Mesendoderm (in vitro differentiated cells): ENCODE data around the gene GRM7.
A peak's percentile ranks its signal among the peaks of the same experiment; 100 is the strongest.

Source experiments
- DNase-seq: peaks from one replicate; pipeline ENCODE4 v3.0.0; 2013
- H2AK5ac ChIP-seq: 2 replicates; pipeline ENCODE4 v1.6.1; 2013; ENCODE audit warnings: low read length, inconsistent platforms
- H2BK120ac ChIP-seq: 2 replicates; pipeline ENCODE4 v1.6.1; 2013; ENCODE audit warnings: low read depth, mild to moderate bottlenecking, low read length, moderate library complexity, mixed read lengths
- H2BK15ac ChIP-seq: replicated peaks from 2 replicates; pipeline ENCODE4 v1.6.1; 2013; ENCODE audit warnings: low read depth, mild to moderate bottlenecking, moderate library complexity
- H2BK5ac ChIP-seq: 2 replicates; pipeline ENCODE4 v1.6.1; 2013; ENCODE audit warnings: low read length, inconsistent platforms
- H3K18ac ChIP-seq: 2 replicates; pipeline ENCODE4 v1.6.1; 2013; ENCODE audit warnings: mild to moderate bottlenecking, low read length, mixed read lengths
- H3K23ac ChIP-seq: one replicate; pipeline ENCODE4 v1.6.1; 2013; ENCODE audit warnings: low read length
- H3K27ac ChIP-seq: 2 replicates; pipeline ENCODE4 v1.5.1; 2013; ENCODE audit warnings: low read depth, mild to moderate bottlenecking, inconsistent platforms, low read length, moderate library complexity
- H3K27me3 ChIP-seq: 2 replicates; pipeline ENCODE4 v1.6.1; 2013; ENCODE audit warnings: low read length, control low read depth, mild to moderate bottlenecking, inconsistent platforms; ENCODE audit not compliant: insufficient read depth, poor library complexity
- H3K36me3 ChIP-seq: 2 replicates; pipeline ENCODE4 v1.6.1; 2013; ENCODE audit warnings: low read length, inconsistent platforms; ENCODE audit not compliant: control insufficient read depth, insufficient read depth
- H3K4ac ChIP-seq: one replicate; pipeline ENCODE4 v1.6.1; 2013; ENCODE audit warnings: low read depth, mild to moderate bottlenecking, low read length, moderate library complexity
- H3K4me1 ChIP-seq: 2 replicates; pipeline ENCODE4 v1.6.1; 2013; ENCODE audit warnings: low read depth, low read length, inconsistent platforms; ENCODE audit not compliant: control insufficient read depth
- H3K4me2 ChIP-seq: 2 replicates; pipeline ENCODE4 v1.6.1; 2013; ENCODE audit warnings: low read length
- H3K4me3 ChIP-seq: 2 replicates; pipeline ENCODE4 v1.5.1; 2013; ENCODE audit warnings: mild to moderate bottlenecking, low read length
- H3K56ac ChIP-seq: one replicate; pipeline ENCODE4 v1.6.1; 2013; ENCODE audit warnings: low read length
- H3K79me1 ChIP-seq: 2 replicates; pipeline ENCODE4 v1.6.1; 2013; ENCODE audit warnings: low read length, inconsistent platforms
- H3K79me2 ChIP-seq: 2 replicates; pipeline ENCODE4 v1.6.1; 2013; ENCODE audit warnings: mild to moderate bottlenecking, low read length; ENCODE audit not compliant: control insufficient read depth, insufficient read depth
- H3K9ac ChIP-seq: 2 replicates; pipeline ENCODE4 v1.6.1; 2013; ENCODE audit warnings: low read length, inconsistent platforms
- H4K5ac ChIP-seq: one replicate; pipeline ENCODE4 v1.6.1; 2013; ENCODE audit warnings: low read length
- H4K8ac ChIP-seq: one replicate; pipeline ENCODE4 v1.6.1; 2013; ENCODE audit warnings: low read depth, mild to moderate bottlenecking, control low read depth, low read length, moderate library complexity
- WGBS: extraction: QIAGEN DNeasy Blood & Tissue Kit; methylation state at CpG from one replicate; pipeline ENCODE4 v1.1.7; 2013; ENCODE audit warnings: low lambda C conversion rate, missing lambda C conversion rate; ENCODE audit not compliant: insufficient coverage; ENCODE audit errors: extremely low coverage; 5-methylcytosine and 5-hydroxymethylcytosine counted together

Gene GRM7

GRCh38 chr3:7484636-7485035 lies 623.7 kb downstream of the GRM7 start:
- Histone ChIP-seq H3K23ac (no peak overlapping the region), H3K79me1 (no peaks in the 10 kb centered on the region), H2AK5ac (no peak overlapping the region), H2BK15ac (no peak overlapping the region), H3K9ac (no peak overlapping the region), H4K5ac (no peak overlapping the region), H2BK120ac (no peak overlapping the region), H3K4ac (no peak overlapping the region), H3K27me3 (no peaks in the 10 kb centered on the region), H4K8ac (no peak overlapping the region), H3K79me2 (no peaks in the 10 kb centered on the region), H3K56ac (no peak overlapping the region), H3K4me3 (no peak overlapping the region), H2BK5ac (no peak overlapping the region), H3K27ac (no peak overlapping the region), H3K4me2 (no peak overlapping the region), H3K18ac (no peak overlapping the region), H3K4me1 (no peaks in the 10 kb centered on the region), H3K36me3 (no peaks in the 10 kb centered on the region)
- no peak for DNase-seq
- no CpG with 5 or more reads among the region's 1 CpG for WGBS

- no peak overlapping the region for H2BK15ac ChIP-seq
- H3K4ac ChIP-seq = no peak overlapping the region
- H2BK5ac ChIP-seq = no peak overlapping the region
- no peaks in the 10 kb centered on the region for H3K36me3 ChIP-seq
- H4K8ac ChIP-seq = no peak overlapping the region
- H3K4me3 ChIP-seq = no peak overlapping the region
- H2BK120ac ChIP-seq = no peak overlapping the region
- H3K79me2 ChIP-seq = no peaks in the 10 kb centered on the region
- no peak overlapping the region for H3K27ac ChIP-seq
- H3K4me2 ChIP-seq = no peak overlapping the region
- no peak overlapping the region for H3K56ac ChIP-seq
- no peaks in the 10 kb centered on the region for H3K4me1 ChIP-seq
- H4K5ac ChIP-seq = no peak overlapping the region
- H2AK5ac ChIP-seq = no peak overlapping the region
- no peak overlapping the region for H3K9ac ChIP-seq
- H3K23ac ChIP-seq = no peak overlapping the region
- no peak overlapping the region for H3K18ac ChIP-seq
- H3K79me1 ChIP-seq = no peaks in the 10 kb centered on the region
- H3K27me3 ChIP-seq = no peaks in the 10 kb centered on the region
- DNase-seq = no peak
- WGBS = no CpG with 5 or more reads among the region's 1 CpG
Observed at GRCh38 chr3:7487763-7488162, 626.8 kb downstream of the GRM7 start.

DNA sequence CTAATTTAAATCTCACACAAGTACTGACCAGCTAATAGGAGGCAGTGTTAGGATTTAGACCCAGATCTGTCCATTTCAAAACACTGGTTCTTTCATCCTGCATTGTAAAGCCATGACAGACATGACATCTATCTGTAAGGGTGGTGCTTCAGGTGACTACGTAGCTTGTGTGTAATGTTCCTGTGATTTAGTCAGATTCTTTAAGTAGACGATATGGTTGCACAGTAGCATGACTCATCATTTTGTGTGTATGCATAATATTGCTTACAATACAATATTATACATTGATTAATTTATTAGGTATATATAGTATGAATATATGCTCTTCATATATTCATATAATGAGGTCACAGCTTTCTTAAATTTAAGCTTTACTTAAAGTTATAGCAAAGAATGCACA lies 628.5 kb downstream of the GRM7 start:
- DNase-seq = no peak
- Histone ChIP-seq H3K79me2 (no peaks in the 10 kb centered on the region), H3K23ac (no peak overlapping the region), H3K4ac (no peak overlapping the region), H3K36me3 (no peaks in the 10 kb centered on the region), H2BK15ac (no peak overlapping the region), H3K4me2 (no peak overlapping the region), H4K8ac (no peak overlapping the region), H3K18ac (no peak overlapping the region), H2BK5ac (no peak overlapping the region), H4K5ac (no peak overlapping the region), H3K79me1 (no peaks in the 10 kb centered on the region), H3K4me3 (no peak overlapping the region), H2AK5ac (no peak overlapping the region), H3K9ac (no peak overlapping the region), H3K56ac (no peak overlapping the region), H3K27me3 (no peaks in the 10 kb centered on the region), H3K4me1 (no peaks in the 10 kb centered on the region), H2BK120ac (no peak overlapping the region), H3K27ac (no peak overlapping the region)
- no CpG with 5 or more reads among the region's 2 CpGs for WGBS

DNA sequence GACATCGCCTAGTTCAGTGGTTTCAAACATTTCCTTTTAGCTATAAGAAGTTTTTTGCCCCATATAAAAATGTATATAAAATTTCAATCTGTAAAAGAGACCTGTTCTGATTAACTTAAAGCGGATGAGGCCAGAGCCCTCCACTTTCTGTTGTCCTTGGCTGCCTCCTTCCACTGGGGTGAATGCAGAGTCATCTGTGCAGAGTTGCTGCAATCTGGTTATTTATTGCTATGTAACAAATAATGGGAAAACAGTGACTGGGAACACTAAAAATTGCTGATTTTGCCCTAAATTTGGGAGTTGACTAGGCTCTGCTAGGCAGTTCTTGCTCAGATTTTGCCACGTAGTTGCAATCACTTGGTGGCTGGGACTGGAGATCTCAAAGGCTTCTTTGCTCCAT lies 637.8 kb downstream of the GRM7 start:
- WGBS = no CpG with 5 or more reads among the region's 3 CpGs
- Histone ChIP-seq H3K23ac (no peak overlapping the region), H3K79me1 (no peaks in the 10 kb centered on the region)

DNA sequence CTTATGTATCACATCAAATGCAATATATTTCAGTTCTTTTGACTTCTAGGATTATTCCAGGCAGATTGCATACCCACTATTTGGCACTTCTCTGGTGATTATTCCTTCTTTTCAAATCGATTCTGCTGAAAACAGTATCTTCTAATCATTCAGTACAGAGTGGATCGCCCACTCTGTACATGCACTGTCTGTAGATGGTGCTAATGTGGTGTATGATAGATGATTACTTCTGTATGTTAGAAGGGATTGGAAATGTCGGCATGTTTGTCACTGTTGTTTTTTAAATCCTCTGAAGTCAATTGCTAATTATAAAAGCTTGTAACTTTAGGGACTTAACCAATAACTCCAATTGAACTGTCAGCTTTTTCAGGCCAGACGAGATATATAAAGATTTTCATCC lies 642.5 kb downstream of the GRM7 start:
- Histone ChIP-seq H3K18ac (no peak overlapping the region), H3K27me3 (no peaks in the 10 kb centered on the region), H3K4me2 (no peak overlapping the region), H2BK5ac (no peak overlapping the region), H3K4me3 (no peak overlapping the region), H3K27ac (no peak overlapping the region), H3K36me3 (no peaks in the 10 kb centered on the region), H3K4ac (no peak overlapping the region), H2BK120ac (no peak overlapping the region), H3K4me1 (no peaks in the 10 kb centered on the region), H3K79me2 (no peaks in the 10 kb centered on the region), H4K8ac (no peak overlapping the region), H3K23ac (no peak overlapping the region), H2AK5ac (no peak overlapping the region), H3K79me1 (no peaks in the 10 kb centered on the region), H3K9ac (no peak overlapping the region), H3K56ac (no peak overlapping the region), H4K5ac (no peak overlapping the region), H2BK15ac (no peak overlapping the region)
- no CpG with 5 or more reads among the region's 4 CpGs for WGBS
- no peak for DNase-seq

More for the DNA sequence above, 637.8 kb downstream of the GRM7 start:
- Histone ChIP-seq H2AK5ac (no peak overlapping the region), H3K4me1 (no peaks in the 10 kb centered on the region), H3K4me3 (no peak overlapping the region), H3K27ac (no peak overlapping the region), H3K27me3 (no peaks in the 10 kb centered on the region), H2BK5ac (no peak overlapping the region), H2BK15ac (no peak overlapping the region), H3K56ac (no peak overlapping the region), H3K36me3 (no peaks in the 10 kb centered on the region), H3K4me2 (no peak overlapping the region), H3K4ac (no peak overlapping the region), H2BK120ac (no peak overlapping the region), H4K8ac (no peak overlapping the region), H4K5ac (no peak overlapping the region), H3K18ac (no peak overlapping the region), H3K9ac (no peak overlapping the region), H3K79me2 (no peaks in the 10 kb centered on the region)
- DNase-seq = no peak

DNA sequence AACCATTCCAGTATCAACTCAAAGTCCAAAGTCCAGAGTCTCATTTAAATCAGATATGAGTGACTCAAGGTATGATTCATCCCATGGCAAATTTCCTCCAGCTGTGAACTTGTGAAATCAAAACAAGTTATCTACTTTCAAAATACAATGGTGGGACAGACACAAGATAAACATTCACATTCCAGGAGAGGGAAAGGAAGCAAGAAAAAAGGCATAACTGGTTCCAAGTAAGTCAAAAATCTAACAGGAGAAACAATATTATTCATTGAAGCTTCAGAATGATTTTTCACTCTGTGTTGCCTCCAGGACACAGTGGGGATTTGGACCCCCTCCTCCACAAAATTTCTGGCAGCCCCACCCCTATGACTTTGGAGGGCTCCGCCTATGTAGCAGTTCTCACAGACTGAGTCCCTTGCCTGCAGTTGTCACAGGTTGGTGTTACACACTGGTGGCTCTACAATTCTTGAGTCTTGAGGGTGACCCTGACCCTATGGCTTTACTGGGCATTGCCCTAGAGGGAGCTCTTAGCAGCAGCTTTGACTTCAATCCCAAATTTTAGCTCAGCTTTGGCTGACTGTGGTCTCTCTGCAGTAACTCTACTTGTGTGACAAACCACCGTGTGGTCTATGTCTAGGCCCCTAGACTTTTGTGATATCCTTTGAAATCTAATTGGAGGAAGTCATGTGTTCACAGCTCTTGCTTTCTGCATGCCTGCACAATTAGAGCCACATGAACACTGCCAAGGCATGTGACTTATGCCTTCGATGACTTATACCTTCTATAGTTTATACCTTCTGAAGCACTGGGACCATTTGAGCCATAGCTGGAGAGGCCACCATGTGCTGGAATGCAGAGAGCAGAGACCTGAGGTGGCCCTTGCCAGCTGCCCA lies 644.2 kb downstream of the GRM7 start:
- Histone ChIP-seq H2BK15ac (no peak overlapping the region), H4K5ac (no peak overlapping the region), H3K4me1 (no peaks in the 10 kb centered on the region), H3K4me2 (no peak overlapping the region), H2AK5ac (no peak overlapping the region), H3K9ac (no peak overlapping the region), H3K18ac (no peak overlapping the region), H2BK5ac (no peak overlapping the region), H3K56ac (no peak overlapping the region), H4K8ac (no peak overlapping the region), H3K23ac (no peak overlapping the region), H3K27me3 (no peaks in the 10 kb centered on the region), H3K79me2 (no peaks in the 10 kb centered on the region), H2BK120ac (no peak overlapping the region), H3K27ac (no peak overlapping the region), H3K4ac (peak overlapping the region; percentile 76), H3K79me1 (no peaks in the 10 kb centered on the region), H3K4me3 (no peak overlapping the region), H3K36me3 (no peaks in the 10 kb centered on the region)
- peak; percentile 54 for DNase-seq
- WGBS = no CpG with 5 or more reads among the region's 3 CpGs
